ENCODE measurements around the gene UPK2. TPM values are rescaled to one million over a fixed set of nuclear protein-coding genes. Genes with fewer than 3 reads are reported as not detected.
"Not testable (repeated sequence)": the region's sequence is repeated elsewhere in the genome, so short reads cannot be mapped to it uniquely, and the experiment has no call there.

Gene UPK2
- total RNA-seq, 2 experiments from 2014 or later, result not detected

DNA sequence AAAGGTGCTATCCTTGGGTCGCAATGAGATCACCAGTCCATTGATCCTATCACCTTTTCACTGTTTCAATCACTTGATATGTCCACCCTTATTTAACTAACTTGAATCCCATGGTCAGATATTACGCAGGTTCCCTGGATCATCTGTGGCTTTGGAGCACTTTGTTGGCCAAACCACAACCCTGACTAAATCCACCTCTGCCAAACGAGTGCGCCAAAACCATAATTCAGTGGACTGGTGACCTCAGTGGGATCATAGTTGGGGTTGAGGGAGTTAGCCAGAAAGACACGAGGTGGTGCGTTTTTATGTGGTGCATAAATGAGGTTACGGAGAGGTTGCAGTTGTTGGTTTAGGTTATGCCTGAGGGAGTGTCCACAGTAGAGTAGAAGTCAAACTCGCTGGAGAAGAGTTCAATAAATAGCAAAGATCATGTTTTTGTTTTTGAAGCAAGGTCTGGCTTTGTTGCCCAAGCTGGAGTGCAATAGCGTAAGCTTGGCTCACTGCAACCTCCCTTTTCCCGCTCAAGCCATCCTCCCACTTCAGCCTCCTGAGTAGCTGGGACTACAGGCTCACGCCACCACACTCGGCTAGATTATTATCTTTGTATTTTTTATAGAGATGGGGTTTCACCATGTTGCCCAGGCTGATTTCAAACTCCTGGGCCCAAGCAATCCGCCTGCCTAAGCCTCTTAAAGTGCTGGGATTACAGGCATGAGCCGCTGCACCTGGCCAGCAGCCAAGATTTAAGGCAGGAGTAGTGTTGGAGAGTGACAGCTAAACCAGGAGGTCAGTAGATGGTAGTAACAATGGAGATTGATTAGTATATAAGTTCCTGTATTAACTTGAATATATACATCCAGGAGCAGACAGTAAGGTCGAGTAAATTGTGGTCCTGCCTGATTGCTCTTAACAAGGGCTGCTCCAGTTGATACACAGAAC is 19.9 kb downstream of the UPK2 start:
- no peaks in the 10 kb centered on the region for H3K4me1 Mint-ChIP-seq (ENCODE audit: low read depth)
- DNase-seq (no peak), ATAC-seq (no peak)
- no peaks in the 10 kb centered on the region for H3K9me3 Mint-ChIP-seq (ENCODE audit: insufficient read depth)
- no peak overlapping the region for H3K4me3 Mint-ChIP-seq
- H3K27me3 Mint-ChIP-seq (ENCODE audit: low read depth), result peaks cover 15% of the 10 kb centered on the region
- POLR2A ChIA-PET, result no interaction called here
- no peaks in the 10 kb centered on the region for H3K36me3 Mint-ChIP-seq (ENCODE audit: low read depth)
- CTCF ChIA-PET, result interaction anchor here (1.4 kb wide), 1 partner anchor 21 kb away, joined by 3 read pairs; no protein-coding TSS in a partner anchor
- no peak overlapping the region for H3K27ac Mint-ChIP-seq

DNA sequence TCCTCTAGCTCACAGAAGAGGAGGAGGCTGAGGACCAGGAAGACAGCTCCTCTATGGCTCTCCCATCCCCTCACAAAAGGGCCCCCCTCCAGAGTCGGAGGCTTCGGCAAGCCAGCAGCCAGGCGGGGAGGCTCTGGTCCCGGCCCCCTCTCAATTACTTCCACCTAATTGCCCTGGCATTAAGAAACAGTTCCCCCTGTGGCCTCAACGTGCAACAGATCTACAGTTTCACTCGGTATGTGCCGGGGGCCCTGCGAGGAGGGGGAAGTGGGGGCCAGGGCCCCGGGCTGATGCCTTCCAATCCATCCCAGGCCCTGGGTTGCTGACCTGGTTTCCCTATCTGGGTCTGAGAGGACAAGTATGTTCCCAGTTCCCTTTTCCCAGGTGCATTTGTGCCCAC is 23.3 kb downstream of the UPK2 start:
- ATAC-seq (no peak), DNase-seq (no peak)
- no peaks in the 10 kb centered on the region for H3K9me3 Mint-ChIP-seq (ENCODE audit: insufficient read depth)
- no peak overlapping the region for H3K4me3 Mint-ChIP-seq
- H3K27ac Mint-ChIP-seq, result no peak overlapping the region
- no peaks in the 10 kb centered on the region for H3K4me1 Mint-ChIP-seq (ENCODE audit: low read depth)
- ChIA-PET CTCF (no interaction called here), POLR2A (no interaction called here)
- H3K36me3 Mint-ChIP-seq (ENCODE audit: low read depth), result no peaks in the 10 kb centered on the region
- peaks cover 12% of the 10 kb centered on the region for H3K27me3 Mint-ChIP-seq (ENCODE audit: low read depth)

DNA sequence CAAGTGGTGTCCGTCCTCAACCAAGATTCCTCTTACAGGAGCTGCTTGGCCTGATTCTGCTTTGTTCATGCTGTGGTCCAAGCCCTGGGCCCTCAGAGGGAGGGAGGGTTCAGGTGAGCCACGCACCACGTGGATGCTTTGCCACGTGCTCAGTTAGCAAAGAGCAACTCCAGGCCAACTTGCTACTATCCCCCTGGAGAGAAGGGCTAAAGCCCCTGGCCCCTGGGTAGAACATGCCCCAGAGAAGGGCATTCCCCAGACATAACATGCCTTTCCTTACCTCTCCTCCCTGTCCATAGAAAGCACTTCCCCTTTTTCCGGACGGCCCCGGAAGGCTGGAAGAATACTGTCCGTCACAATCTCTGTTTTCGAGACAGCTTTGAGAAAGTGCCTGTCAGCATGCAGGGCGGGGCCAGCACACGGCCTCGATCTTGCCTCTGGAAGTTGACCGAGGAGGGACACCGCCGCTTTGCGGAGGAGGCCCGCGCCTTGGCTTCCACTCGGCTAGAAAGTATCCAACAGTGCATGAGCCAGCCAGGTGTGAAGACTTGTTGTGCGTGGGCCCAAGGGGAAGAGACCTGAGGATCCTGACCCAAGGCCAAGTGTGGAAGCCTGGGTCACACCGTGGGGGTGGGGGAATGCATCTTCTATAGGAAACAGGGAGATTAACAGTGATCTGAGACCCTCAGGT is 24.2 kb downstream of the UPK2 start:
- Mint-ChIP-seq H3K4me3 (no peak overlapping the region), H3K36me3 (ENCODE audit: low read depth) (no peaks in the 10 kb centered on the region), H3K27ac (no peak overlapping the region), H3K27me3 (ENCODE audit: low read depth) (peaks cover 5% of the 10 kb centered on the region), H3K9me3 (ENCODE audit: insufficient read depth) (no peaks in the 10 kb centered on the region), H3K4me1 (ENCODE audit: low read depth) (no peaks in the 10 kb centered on the region)
- DNase-seq (no peak), ATAC-seq (no peak)
- POLR2A ChIA-PET, result no interaction called here
- CTCF ChIA-PET, result no interaction called here

DNA sequence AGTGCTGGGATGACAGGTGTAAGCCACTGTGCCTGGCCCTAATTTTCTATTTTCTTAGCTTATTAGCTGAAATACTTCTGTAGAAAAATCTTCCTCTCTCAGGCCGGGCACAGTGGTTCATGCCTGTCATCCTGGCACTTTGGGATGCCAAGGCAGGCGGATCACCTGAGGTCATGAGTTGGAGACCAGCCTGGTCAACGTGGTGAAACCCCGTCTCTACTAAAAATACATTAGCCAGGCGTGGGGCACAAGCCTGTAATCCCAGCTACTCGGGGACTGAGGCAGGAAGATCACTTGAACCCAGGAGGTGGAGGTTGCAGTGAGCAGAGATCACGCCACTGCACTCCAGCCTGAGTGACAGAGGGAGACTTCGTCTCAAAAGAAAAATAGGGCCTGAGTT is 28.2 kb downstream of the UPK2 start:
- not testable (repeated sequence) for H3K4me1 Mint-ChIP-seq (ENCODE audit: low read depth); H3K4me3 Mint-ChIP-seq; H3K27ac Mint-ChIP-seq; H3K9me3 Mint-ChIP-seq (ENCODE audit: insufficient read depth); H3K36me3 Mint-ChIP-seq (ENCODE audit: low read depth); DNase-seq; ATAC-seq; H3K27me3 Mint-ChIP-seq (ENCODE audit: low read depth)
- CTCF ChIA-PET, result interaction anchor here (1.3 kb wide), 1 partner anchor 28 kb away, joined by 3 read pairs; the partner anchor contains the start of gene UPK2
- POLR2A ChIA-PET, result interaction anchor here (0.6 to 1.0 kb wide), 2 partner anchors 13 to 33 kb away, joined by 3 to 4 read pairs; partner anchors contain the start of gene RPS25

GRCh38 chr11:118984825-118985224 is 28.7 kb downstream of the UPK2 start:
- POLR2A ChIA-PET, result interaction anchor here (1.0 kb wide), 1 partner anchor 33 kb away, joined by 3 read pairs; the partner anchor contains the start of gene RPS25
- Mint-ChIP-seq H3K4me3 (no peak overlapping the region), H3K9me3 (ENCODE audit: insufficient read depth) (no peaks in the 10 kb centered on the region), H3K36me3 (ENCODE audit: low read depth) (no peaks in the 10 kb centered on the region), H3K27ac (no peak overlapping the region), H3K27me3 (ENCODE audit: low read depth) (no peaks in the 10 kb centered on the region), H3K4me1 (ENCODE audit: low read depth) (no peaks in the 10 kb centered on the region)
- CTCF ChIA-PET, result interaction anchor here (1.3 kb wide), 1 partner anchor 28 kb away, joined by 3 read pairs; the partner anchor contains the start of gene UPK2
- ATAC-seq (no peak), DNase-seq (no peak)

DNA sequence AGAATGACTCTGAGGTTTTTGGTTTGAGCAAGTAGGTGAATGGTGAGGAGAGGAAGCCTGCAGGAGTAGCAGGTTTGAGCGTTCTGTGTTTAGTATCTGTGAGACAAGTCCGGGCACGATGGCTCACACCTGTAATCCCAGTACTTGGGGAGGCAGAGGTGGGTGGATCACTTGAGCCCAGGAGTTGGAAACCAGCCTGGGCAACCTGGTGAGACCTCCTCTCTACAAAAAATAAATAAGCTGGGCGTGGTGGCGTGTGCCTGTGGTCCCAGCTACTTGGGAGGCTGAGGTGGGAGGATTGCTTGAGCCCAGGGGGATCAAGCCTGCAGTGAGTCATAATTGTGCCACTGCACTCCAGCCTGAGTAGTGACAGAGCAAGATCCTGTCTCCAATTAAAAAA is 32.2 kb downstream of the UPK2 start:
- Mint-ChIP-seq H3K27me3 (ENCODE audit: low read depth) (no peaks in the 10 kb centered on the region), H3K4me1 (ENCODE audit: low read depth) (no peaks in the 10 kb centered on the region), H3K4me3 (no peak overlapping the region), H3K27ac (no peak overlapping the region), H3K36me3 (ENCODE audit: low read depth) (no peaks in the 10 kb centered on the region), H3K9me3 (ENCODE audit: insufficient read depth) (no peaks in the 10 kb centered on the region)
- POLR2A ChIA-PET, result no interaction called here
- CTCF ChIA-PET, result no interaction called here
- DNase-seq (no peak), ATAC-seq (no peak)

- H3K27me3 Mint-ChIP-seq (ENCODE audit: low read depth); H3K27ac Mint-ChIP-seq; DNase-seq; H3K4me3 Mint-ChIP-seq; H3K4me1 Mint-ChIP-seq (ENCODE audit: low read depth); ATAC-seq; H3K36me3 Mint-ChIP-seq (ENCODE audit: low read depth); CTCF ChIA-PET; H3K9me3 Mint-ChIP-seq (ENCODE audit: insufficient read depth); POLR2A ChIA-PET: not testable (repeated sequence)
These were observed 35.5 kb downstream of the UPK2 start for GRCh38 chr11:118991486-118992038.

- H3K9me3 Mint-ChIP-seq (ENCODE audit: insufficient read depth), result no peaks in the 10 kb centered on the region
- H3K27me3 Mint-ChIP-seq (ENCODE audit: low read depth), result no peaks in the 10 kb centered on the region
- peak overlapping the region; percentile 90 for H3K4me3 Mint-ChIP-seq
- peak; percentile 36 for ATAC-seq
- DNase-seq, result peak; percentile 37
- CTCF ChIA-PET, result interaction anchor here (0.7 to 1.6 kb wide), 10 partner anchors 16 to 595 kb away, joined by 3 to 9 read pairs (median 4); partner anchors contain the start of genes RPS25 and TRAPPC4
- H3K36me3 Mint-ChIP-seq (ENCODE audit: low read depth), result peaks cover 42% of the 10 kb centered on the region
- POLR2A ChIA-PET, result interaction anchor here (0.6 to 2.8 kb wide), 20 partner anchors 13 to 720 kb away, joined by 3 to 37 read pairs (median 4); partner anchors contain the start of genes DPAGT1, RPS25, SLC37A4 and TRAPPC4
- H3K27ac Mint-ChIP-seq, result peak overlapping the region; percentile 92
- peaks cover 39% of the 10 kb centered on the region for H3K4me1 Mint-ChIP-seq (ENCODE audit: low read depth)
These were observed 41.0 kb downstream of the UPK2 start for GRCh38 chr11:118996926-118997626.

GRCh38 chr11:118997627-118998387 is 41.7 kb downstream of the UPK2 start, which contains the start of gene CENATAC:
Gene CENATAC (plus strand): TSS chr11:118998138. CDS start chr11:118998198, 60 bp downstream.
- H3K27ac Mint-ChIP-seq, result peak within 1 kb of the TSS; percentile 92
- CTCF ChIA-PET, result interaction anchor here (0.7 to 1.6 kb wide), 10 partner anchors 15 to 595 kb away, joined by 3 to 9 read pairs (median 4); partner anchors contain the start of genes RPS25 and TRAPPC4
- H3K4me1 Mint-ChIP-seq (ENCODE audit: low read depth), result peaks cover 39% of the 10 kb centered on the region
- peak within 1 kb of the TSS; percentile 90 for H3K4me3 Mint-ChIP-seq
- POLR2A ChIA-PET, result interaction anchor here (0.5 to 2.8 kb wide), 23 partner anchors 14 to 720 kb away, joined by 3 to 37 read pairs (median 4); partner anchors contain the start of genes DDX6, DPAGT1, RPS25 and SLC37A4
- DNase-seq, result peak; percentile 97
- ATAC-seq, result peak; percentile 96
- H3K9me3 Mint-ChIP-seq (ENCODE audit: insufficient read depth), result no peaks in the 10 kb centered on the region
- H3K36me3 Mint-ChIP-seq (ENCODE audit: low read depth), result peaks cover 46% of the 10 kb centered on the region
- no peaks in the 10 kb centered on the region for H3K27me3 Mint-ChIP-seq (ENCODE audit: low read depth)

DNA sequence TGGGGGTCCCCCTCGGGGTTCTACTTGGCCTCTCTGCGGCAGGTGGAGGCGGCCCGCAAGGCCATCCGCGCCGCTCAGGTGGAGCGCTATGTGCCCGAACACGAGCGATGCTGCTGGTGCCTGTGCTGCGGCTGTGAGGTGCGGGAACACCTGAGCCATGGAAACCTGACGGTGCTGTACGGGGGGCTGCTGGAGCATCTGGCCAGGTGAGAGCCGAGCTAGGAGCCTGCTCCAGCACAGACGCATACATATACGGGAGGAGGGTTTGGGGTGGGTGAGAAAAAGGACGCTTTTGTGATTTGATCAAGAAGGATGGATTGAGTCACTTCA is 42.3 kb downstream of the UPK2 start:
- POLR2A ChIA-PET, result interaction anchor here (0.5 to 2.8 kb wide), 6 partner anchors 17 to 392 kb away, joined by 3 to 37 read pairs (median 5); partner anchors contain the start of genes DPAGT1, RPS25 and TRAPPC4
- Mint-ChIP-seq H3K27me3 (ENCODE audit: low read depth) (no peaks in the 10 kb centered on the region), H3K9me3 (ENCODE audit: insufficient read depth) (no peaks in the 10 kb centered on the region), H3K4me3 (peak overlapping the region; percentile 90), H3K36me3 (ENCODE audit: low read depth) (peaks cover 51% of the 10 kb centered on the region), H3K4me1 (ENCODE audit: low read depth) (peaks cover 39% of the 10 kb centered on the region), H3K27ac (peak overlapping the region; percentile 92)
- ATAC-seq, result peak; percentile 35
- peak; percentile 31 for DNase-seq
- CTCF ChIA-PET, result interaction anchor here (0.7 to 1.6 kb wide), 8 partner anchors 17 to 596 kb away, joined by 3 to 7 read pairs (median 4); no protein-coding TSS in a partner anchor
